Subcutaneous adipose tissue (tissue), 4 donors: ENCODE data around the gene GP1BA. TPM values are rescaled to one million over a fixed set of nuclear protein-coding genes. Genes with fewer than 3 reads are reported as not detected.

Experiments used
- CTCF ChIP-seq: fragments of 450-650 bp; IDR thresholded peaks from one replicate; pipeline ENCODE4 v1.5.1; 2016; ENCODE audit warnings: low read depth, mild to moderate bottlenecking, control low read depth, antibody characterized with exemption, moderate library complexity
- total RNA-seq, 4 donors: library from RNA; depleted of rRNA; stranded (reverse); fragments of >200 nt; gene quantifications; one replicate each; pipeline ENCODE4 v1.1.0, GENCODE V29; 2016

Gene GP1BA
- total RNA-seq, 4 donors from 2014 or later = not detected

- TF ChIP-seq CTCF = no peak
These were observed 11.6 kb upstream of the GP1BA start for GRCh38 chr17:4920351-4921048.

- TF ChIP-seq CTCF = no peak
These were observed 10.8 kb upstream of the GP1BA start for GRCh38 chr17:4921320-4921719.

- no peak for TF ChIP-seq CTCF
These were observed 3.2 kb upstream of the GP1BA start for GRCh38 chr17:4928881-4929280.

DNA sequence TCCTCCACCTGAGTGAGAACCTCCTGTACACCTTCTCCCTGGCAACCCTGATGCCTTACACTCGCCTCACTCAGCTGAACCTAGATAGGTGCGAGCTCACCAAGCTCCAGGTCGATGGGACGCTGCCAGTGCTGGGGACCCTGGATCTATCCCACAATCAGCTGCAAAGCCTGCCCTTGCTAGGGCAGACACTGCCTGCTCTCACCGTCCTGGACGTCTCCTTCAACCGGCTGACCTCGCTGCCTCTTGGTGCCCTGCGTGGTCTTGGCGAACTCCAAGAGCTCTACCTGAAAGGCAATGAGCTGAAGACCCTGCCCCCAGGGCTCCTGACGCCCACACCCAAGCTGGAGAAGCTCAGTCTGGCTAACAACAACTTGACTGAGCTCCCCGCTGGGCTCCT is 679 bp downstream of the GP1BA start:
- no peak for TF ChIP-seq CTCF

DNA sequence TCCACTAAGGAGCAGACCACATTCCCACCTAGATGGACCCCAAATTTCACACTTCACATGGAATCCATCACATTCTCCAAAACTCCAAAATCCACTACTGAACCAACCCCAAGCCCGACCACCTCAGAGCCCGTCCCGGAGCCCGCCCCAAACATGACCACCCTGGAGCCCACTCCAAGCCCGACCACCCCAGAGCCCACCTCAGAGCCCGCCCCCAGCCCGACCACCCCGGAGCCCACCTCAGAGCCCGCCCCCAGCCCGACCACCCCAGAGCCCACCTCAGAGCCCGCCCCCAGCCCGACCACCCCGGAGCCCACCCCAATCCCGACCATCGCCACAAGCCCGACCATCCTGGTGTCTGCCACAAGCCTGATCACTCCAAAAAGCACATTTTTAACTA is 1.6 kb downstream of the GP1BA start:
- TF ChIP-seq CTCF = no peak

GRCh38 chr17:4934173-4934979 is 2.3 kb downstream of the GP1BA start:
- no peak for TF ChIP-seq CTCF

DNA sequence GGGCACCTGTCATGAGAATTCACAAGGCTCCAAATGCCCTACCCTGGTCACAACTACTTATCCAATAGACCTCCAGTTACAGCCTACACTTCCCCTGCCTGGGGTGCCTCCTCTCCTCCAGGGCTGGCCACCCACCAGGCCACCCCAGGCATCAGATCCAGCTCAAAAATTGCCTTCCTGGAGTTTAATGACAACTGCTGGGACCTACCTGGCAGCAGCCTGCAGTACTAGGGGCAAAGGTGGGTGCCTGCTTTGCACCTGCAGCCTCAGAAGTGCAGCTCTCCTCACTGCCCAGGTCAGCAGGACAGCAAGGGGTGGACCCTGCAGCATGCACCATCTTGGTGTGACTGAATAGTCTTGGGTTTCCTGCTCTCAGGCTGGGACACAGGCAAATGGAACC is 3.6 kb downstream of the GP1BA start:
- TF ChIP-seq CTCF = no peak
